Measurements from ENCODE around the gene POLDIP2. TPM values are rescaled to one million over a fixed set of nuclear protein-coding genes. Genes with fewer than 3 reads are reported as not detected.

Gene POLDIP2
- total and polyA plus RNA-seq, 9 donors: 37.4 to 110 (median 59.6) TPM

GRCh38 chr17:28390141-28390540 lies 32.8 kb upstream of the POLDIP2 start:
- no peaks in the 10 kb centered on the region for H3K27me3 ChIP-seq
- 73 to 85% (median 82%) methylated on average over 1 of the region's 1 CpG for WGBS, 3 donors
- no peak overlapping the region for H3K4me3 ChIP-seq
- TF ChIP-seq POLR2A (IDR thresholded peaks at IDR 0.05) (no peak), CTCF (IDR thresholded peaks at IDR 0.05) (no peak), EP300 (IDR thresholded peaks at IDR 0.05) (no peak)
- DNase-seq: no peak
- intact Hi-C loops (cut with DNase I): no loop called here
- H3K36me3 ChIP-seq: no peaks in the 10 kb centered on the region
- no peaks in the 10 kb centered on the region for H3K9me3 ChIP-seq
- H3K27ac ChIP-seq: no peak overlapping the region
- no peaks in the 10 kb centered on the region for H3K4me1 ChIP-seq (ENCODE audit: insufficient read depth)

- Histone ChIP-seq H3K4me1 (ENCODE audit: insufficient read depth) (no peaks in the 10 kb centered on the region), H3K36me3 (no peaks in the 10 kb centered on the region), H3K4me3 (no peak overlapping the region), H3K27ac (no peak overlapping the region), H3K9me3 (no peaks in the 10 kb centered on the region), H3K27me3 (no peaks in the 10 kb centered on the region)
- 91 to 97% (median 94%) methylated on average over 11 of the region's 11 CpGs for WGBS, 3 donors
- DNase-seq: peak in 1 of 5 donors; percentile 22
- intact Hi-C loops (cut with DNase I): no loop called here
- TF ChIP-seq CTCF (IDR thresholded peaks at IDR 0.05): no peak
- TF ChIP-seq POLR2A (IDR thresholded peaks at IDR 0.05): no peak
- no peak for TF ChIP-seq EP300 (IDR thresholded peaks at IDR 0.05)
These were observed 30.8 kb upstream of the POLDIP2 start for GRCh38 chr17:28388106-28388505.

- Histone ChIP-seq H3K27me3 (no peaks in the 10 kb centered on the region), H3K4me3 (no peak overlapping the region), H3K36me3 (no peaks in the 10 kb centered on the region), H3K27ac (no peak overlapping the region), H3K9me3 (no peaks in the 10 kb centered on the region), H3K4me1 (ENCODE audit: insufficient read depth) (no peaks in the 10 kb centered on the region)
- TF ChIP-seq EP300 (IDR thresholded peaks at IDR 0.05): no peak
- intact Hi-C loops (cut with DNase I): no loop called here
- DNase-seq: no peak
These were observed 29.1 kb upstream of the POLDIP2 start for GRCh38 chr17:28386391-28386790.

- H3K4me3 ChIP-seq: no peak overlapping the region
- no peaks in the 10 kb centered on the region for H3K9me3 ChIP-seq
- H3K27me3 ChIP-seq: no peaks in the 10 kb centered on the region
- WGBS, 3 donors: 91 to 94% (median 93%) methylated on average over 8 of the region's 8 CpGs
- intact Hi-C loops (cut with DNase I): no loop called here
- DNase-seq: peak in 1 of 5 donors; percentile 19
- H3K36me3 ChIP-seq: no peaks in the 10 kb centered on the region
- TF ChIP-seq EP300 (IDR thresholded peaks at IDR 0.05): no peak
- TF ChIP-seq CTCF (IDR thresholded peaks at IDR 0.05): no peak
- TF ChIP-seq POLR2A (IDR thresholded peaks at IDR 0.05): no peak
- H3K4me1 ChIP-seq (ENCODE audit: insufficient read depth): no peaks in the 10 kb centered on the region
- no peak overlapping the region for H3K27ac ChIP-seq
These were observed 28.1 kb upstream of the POLDIP2 start for GRCh38 chr17:28385406-28385805.

- DNase-seq: peak in 1 of 5 donors; percentile 28
- Histone ChIP-seq H3K4me3 (peak overlapping the region; percentile 20), H3K4me1 (ENCODE audit: insufficient read depth) (no peaks in the 10 kb centered on the region), H3K27ac (no peak overlapping the region), H3K36me3 (no peaks in the 10 kb centered on the region), H3K9me3 (no peaks in the 10 kb centered on the region), H3K27me3 (no peaks in the 10 kb centered on the region)
- TF ChIP-seq CTCF (IDR thresholded peaks at IDR 0.05): no peak
- no peak for TF ChIP-seq EP300 (IDR thresholded peaks at IDR 0.05)
- WGBS, 3 donors: 71 to 74% (median 72%) methylated on average over 28 to 29 of the region's 29 CpGs
- intact Hi-C loops (cut with DNase I): no loop called here
These were observed 27.7 kb upstream of the POLDIP2 start for GRCh38 chr17:28385037-28385400.

Data from ovary (tissue), 9 donors.